OCI-M1 (cell line): ENCODE measurements around the gene RAD1.

ENCODE experiments used
- DNase-seq: peaks from one replicate; lab custom pipeline; 2025; lab: John Stamatoyannopoulos, UW

Gene RAD1

GRCh38 chr5:34865091-34865490, 50.2 kb downstream of the RAD1 start:
- DNase-seq, result no peak

- no peak for DNase-seq
Observed at GRCh38 chr5:34863946-34864345, 51.4 kb downstream of the RAD1 start.

- no peak for DNase-seq
Observed at GRCh38 chr5:34859253-34859652, 56.1 kb downstream of the RAD1 start.

GRCh38 chr5:34858790-34859189, 56.5 kb downstream of the RAD1 start:
- DNase-seq, result no peak

GRCh38 chr5:34857894-34858293, 57.4 kb downstream of the RAD1 start:
- DNase-seq, result no peak

- no peak for DNase-seq
Observed at GRCh38 chr5:34857161-34857560, 58.1 kb downstream of the RAD1 start.
